OCI-LY3 (cell line): Measurements from ENCODE around the gene MCM8.

Source experiments
- CTCF ChIP-seq: fragments of 200-600, 300-600 bp; sonication (generic); IDR thresholded peaks from 2 replicates; pipeline ENCODE4 v1.5.1; 2014; ENCODE audit warnings: antibody characterized with exemption, low read length, low read depth
- EZH2phosphoT487 ChIP-seq: fragments of 200-600 bp; shearing (Covaris generic); IDR thresholded peaks from 2 replicates; pipeline ENCODE4 v1.6.1; 2018; ENCODE audit warnings: antibody characterized with exemption, mixed run types, low read depth

- TF ChIP-seq CTCF (no peak), EZH2phosphoT487 (no peak)
These were observed 22.7 kb downstream of the MCM8 start for GRCh38 chr20:5973172-5973571.
